ENCODE measurements around the gene CD200R1L. TPM values are rescaled to one million over a fixed set of nuclear protein-coding genes. Genes with fewer than 3 reads are reported as not detected.

CD200R1L gene
- total and polyA plus RNA-seq, 2 of the 4 experiments (the other 2 are of a cell fraction) = not detected

DNA sequence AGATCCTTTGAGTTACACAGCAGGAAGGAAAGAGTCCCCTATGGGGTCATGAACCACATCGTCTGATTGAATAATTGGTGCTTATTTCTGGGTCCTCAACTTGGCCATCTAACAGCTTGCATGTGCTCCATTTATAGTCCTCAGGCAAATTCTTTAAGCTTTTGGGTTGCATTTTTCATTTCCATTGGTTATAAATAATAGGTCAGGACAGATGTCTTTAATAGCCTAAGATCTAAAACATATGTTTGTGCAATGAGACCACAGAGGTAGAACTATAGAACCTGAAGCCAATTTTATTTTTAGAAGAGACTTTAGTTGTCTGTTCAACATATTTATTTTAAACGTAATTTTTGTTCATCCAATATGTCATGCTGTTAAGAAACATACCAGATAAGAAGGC is 43.2 kb downstream of the CD200R1L start:
- no peak overlapping the region for H2AK5ac ChIP-seq (ENCODE audit: low read depth, low read length)
- no peak overlapping the region for H3K18ac ChIP-seq (ENCODE audit: low read depth, low read length)
- intact Hi-C loops (cut with micrococcal nuclease) (no loop called here), dilution Hi-C loops (cut with HindIII; ENCODE audit: low sequenced_read_pairs, unreplicated experiment) (no loop called here), in situ Hi-C loops (cut with MboI; ENCODE audit: low sequenced_read_pairs) (no loop called here)
- ATAC-seq (ENCODE audit: low read depth) = no peak
- H2AFZ ChIP-seq (replicated peaks; ENCODE audit: low read length, poor library complexity) = no peak overlapping the region
- H2AK9ac ChIP-seq (replicated peaks; ENCODE audit: low read depth, low read length, poor library complexity) = no peak overlapping the region
- ChIA-PET CTCF (no interaction called here), POLR2A (ENCODE audit: unreplicated experiment) (no interaction called here)
- H3K79me1 ChIP-seq (ENCODE audit: low read depth in 1 of 2, low read length in 2 of 2) = no peaks in the 10 kb centered on the region
- TF ChIP-seq MAZ (IDR thresholded peaks at IDR 0.05; ENCODE audit: borderline replicate concordance, low read depth, low read length) = no peak
- TF ChIP-seq NFE2L2 (IDR thresholded peaks at IDR 0.05; ENCODE audit: low read depth, low read length) = no peak
- TF ChIP-seq BHLHE40 (IDR thresholded peaks at IDR 0.05; ENCODE audit: low read depth, low read length) = no peak
- TF ChIP-seq, protein P1, sequence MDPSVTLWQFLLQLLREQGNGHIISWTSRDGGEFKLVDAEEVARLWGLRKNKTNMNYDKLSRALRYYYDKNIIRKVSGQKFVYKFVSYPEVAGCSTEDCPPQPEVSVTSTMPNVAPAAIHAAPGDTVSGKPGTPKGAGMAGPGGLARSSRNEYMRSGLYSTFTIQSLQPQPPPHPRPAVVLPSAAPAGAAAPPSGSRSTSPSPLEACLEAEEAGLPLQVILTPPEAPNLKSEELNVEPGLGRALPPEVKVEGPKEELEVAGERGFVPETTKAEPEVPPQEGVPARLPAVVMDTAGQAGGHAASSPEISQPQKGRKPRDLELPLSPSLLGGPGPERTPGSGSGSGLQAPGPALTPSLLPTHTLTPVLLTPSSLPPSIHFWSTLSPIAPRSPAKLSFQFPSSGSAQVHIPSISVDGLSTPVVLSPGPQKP (IDR thresholded peaks at IDR 0.05; ENCODE audit: borderline replicate concordance, low read depth, low read length) = no peak
- TF ChIP-seq CEBPB (IDR thresholded peaks at IDR 0.05; ENCODE audit: low read depth, low read length) = no peak
- no peak for TF ChIP-seq CHD1 (IDR thresholded peaks at IDR 0.05; ENCODE audit: low read depth, low read length)
- TF ChIP-seq FOS (IDR thresholded peaks at IDR 0.05; ENCODE audit: low read depth, low read length) = no peak
- TF ChIP-seq, protein P2, sequence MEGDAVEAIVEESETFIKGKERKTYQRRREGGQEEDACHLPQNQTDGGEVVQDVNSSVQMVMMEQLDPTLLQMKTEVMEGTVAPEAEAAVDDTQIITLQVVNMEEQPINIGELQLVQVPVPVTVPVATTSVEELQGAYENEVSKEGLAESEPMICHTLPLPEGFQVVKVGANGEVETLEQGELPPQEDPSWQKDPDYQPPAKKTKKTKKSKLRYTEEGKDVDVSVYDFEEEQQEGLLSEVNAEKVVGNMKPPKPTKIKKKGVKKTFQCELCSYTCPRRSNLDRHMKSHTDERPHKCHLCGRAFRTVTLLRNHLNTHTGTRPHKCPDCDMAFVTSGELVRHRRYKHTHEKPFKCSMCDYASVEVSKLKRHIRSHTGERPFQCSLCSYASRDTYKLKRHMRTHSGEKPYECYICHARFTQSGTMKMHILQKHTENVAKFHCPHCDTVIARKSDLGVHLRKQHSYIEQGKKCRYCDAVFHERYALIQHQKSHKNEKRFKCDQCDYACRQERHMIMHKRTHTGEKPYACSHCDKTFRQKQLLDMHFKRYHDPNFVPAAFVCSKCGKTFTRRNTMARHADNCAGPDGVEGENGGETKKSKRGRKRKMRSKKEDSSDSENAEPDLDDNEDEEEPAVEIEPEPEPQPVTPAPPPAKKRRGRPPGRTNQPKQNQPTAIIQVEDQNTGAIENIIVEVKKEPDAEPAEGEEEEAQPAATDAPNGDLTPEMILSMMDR (conservative IDR thresholded peaks at IDR 0.05; ENCODE audit: low read depth, low read length) = no peak
- TF ChIP-seq SMC3 (IDR thresholded peaks at IDR 0.05; ENCODE audit: low read depth, low read length) = no peak
- H3K27ac ChIP-seq (ENCODE audit: insufficient read depth, low read length) = no peak overlapping the region
- no CpG with 5 or more reads among the region's 2 CpGs for WGBS, 2 experiments (ENCODE audit: extremely low coverage in 2 of 2, insufficient read length in 1 of 2)
- H4K5ac ChIP-seq (ENCODE audit: low read depth, low read length) = no peak overlapping the region
- no peak overlapping the region for H2BK5ac ChIP-seq (ENCODE audit: low read depth, low read length, poor library complexity, severe bottlenecking)
- H2BK15ac ChIP-seq (ENCODE audit: low read depth, low read length) = no peak overlapping the region
- no peaks in the 10 kb centered on the region for H3K27me3 ChIP-seq (ENCODE audit: control insufficient read depth, insufficient read depth, low read length)
- no peaks in the 10 kb centered on the region for H3K36me3 ChIP-seq (ENCODE audit: control insufficient read depth, insufficient read depth, low read length)
- no peak overlapping the region for H4K91ac ChIP-seq (ENCODE audit: insufficient read depth, low read depth, low read length)
- H3K4me3 ChIP-seq (ENCODE audit: insufficient read depth, low read depth, low read length) = no peak overlapping the region
- no TSS peak for BruUV-seq (replicated peaks)
- no peak overlapping the region for H3K23ac ChIP-seq (ENCODE audit: low read depth, low read length)
- H3K56ac ChIP-seq (ENCODE audit: extremely low read depth, insufficient read depth, low read length) = no peak overlapping the region
- H2BK120ac ChIP-seq (ENCODE audit: low read depth, low read length) = no peak overlapping the region
- H3K9ac ChIP-seq (ENCODE audit: low read depth, low read length) = no peak overlapping the region
- H4K8ac ChIP-seq (ENCODE audit: low read depth in 2 of 2, low read length in 2 of 2) = no peak overlapping the region
- no peaks in the 10 kb centered on the region for H4K20me1 ChIP-seq (ENCODE audit: insufficient read depth, low read length)
- H3K14ac ChIP-seq (replicated peaks; ENCODE audit: low read depth, low read length) = no peak overlapping the region
- H2BK20ac ChIP-seq (ENCODE audit: low read depth, low read length) = no peak overlapping the region
- H3K9me3 ChIP-seq (ENCODE audit: control insufficient read depth, insufficient read depth, low read length) = peaks cover 2% of the 10 kb centered on the region; the same call in 1 of the 2 replicates
- H3K9me1 ChIP-seq (ENCODE audit: insufficient read depth, low read length) = no peaks in the 10 kb centered on the region; the same call in 1 of the 2 replicates
- no peak for DNase-seq
- peaks cover 3% of the 10 kb centered on the region; the same call in 1 of the 2 replicates for H3K4me1 ChIP-seq (ENCODE audit: control insufficient read depth, insufficient read depth, low read length)
- no peak overlapping the region for H3K4ac ChIP-seq (ENCODE audit: low read depth, low read length)
- no peak overlapping the region for H3K4me2 ChIP-seq (ENCODE audit: low read depth, low read length)
